Measurements from ENCODE around the gene ONECUT1.

ONECUT1 gene

GRCh38 chr15:52786436-52787122 is 3.6 kb downstream of the ONECUT1 start:
- H3K4me1 ChIP-seq (ENCODE audit: insufficient read depth, low read length): peaks cover 28% of the 10 kb centered on the region
- H3K36me3 ChIP-seq (ENCODE audit: insufficient read depth, low read length): no peaks in the 10 kb centered on the region
- H3K9ac ChIP-seq (ENCODE audit: low read length): no peak overlapping the region
- no peak overlapping the region for H3K27ac ChIP-seq (ENCODE audit: low read depth, low read length)
- no peaks in the 10 kb centered on the region for H3K9me3 ChIP-seq (ENCODE audit: low read length)
- no peak overlapping the region for H3K4me3 ChIP-seq (ENCODE audit: low read depth in 1 of 2, low read length in 2 of 2)
- H3K27me3 ChIP-seq (ENCODE audit: control insufficient read depth in 1 of 2, insufficient read depth in 2 of 2, low read length in 2 of 2): peaks cover 75 to 90% of the 10 kb centered on the region in 2 donors

GRCh38 chr15:52785672-52786406 is 4.3 kb downstream of the ONECUT1 start:
- Histone ChIP-seq H3K9me3 (ENCODE audit: low read length) (no peaks in the 10 kb centered on the region), H3K36me3 (ENCODE audit: insufficient read depth, low read length) (no peaks in the 10 kb centered on the region), H3K4me3 (ENCODE audit: low read depth in 1 of 2, low read length in 2 of 2) (no peak overlapping the region), H3K27ac (ENCODE audit: low read depth, low read length) (no peak overlapping the region), H3K27me3 (ENCODE audit: control insufficient read depth in 1 of 2, insufficient read depth in 2 of 2, low read length in 2 of 2) (peaks cover 82 to 90% of the 10 kb centered on the region in 2 donors), H3K4me1 (ENCODE audit: insufficient read depth, low read length) (peaks cover 28% of the 10 kb centered on the region), H3K9ac (ENCODE audit: low read length) (no peak overlapping the region)

GRCh38 chr15:52784799-52785671 is 5.1 kb downstream of the ONECUT1 start:
- peaks cover 32% of the 10 kb centered on the region for H3K4me1 ChIP-seq (ENCODE audit: insufficient read depth, low read length)
- peaks cover 90 to 91% of the 10 kb centered on the region in 2 donors for H3K27me3 ChIP-seq (ENCODE audit: control insufficient read depth in 1 of 2, insufficient read depth in 2 of 2, low read length in 2 of 2)
- H3K36me3 ChIP-seq (ENCODE audit: insufficient read depth, low read length): no peaks in the 10 kb centered on the region
- H3K4me3 ChIP-seq (ENCODE audit: low read depth in 1 of 2, low read length in 2 of 2): no peak overlapping the region
- no peak overlapping the region for H3K9ac ChIP-seq (ENCODE audit: low read length)
- H3K9me3 ChIP-seq (ENCODE audit: low read length): no peaks in the 10 kb centered on the region
- no peak overlapping the region for H3K27ac ChIP-seq (ENCODE audit: low read depth, low read length)

- H3K27ac ChIP-seq (ENCODE audit: low read depth, low read length): no peak overlapping the region
- no peaks in the 10 kb centered on the region for H3K9me3 ChIP-seq (ENCODE audit: low read length)
- H3K4me3 ChIP-seq (ENCODE audit: low read depth in 1 of 2, low read length in 2 of 2): no peak overlapping the region
- peaks cover 83 to 94% of the 10 kb centered on the region in 2 donors for H3K27me3 ChIP-seq (ENCODE audit: control insufficient read depth in 1 of 2, insufficient read depth in 2 of 2, low read length in 2 of 2)
- no peak overlapping the region for H3K9ac ChIP-seq (ENCODE audit: low read length)
- H3K4me1 ChIP-seq (ENCODE audit: insufficient read depth, low read length): peaks cover 29% of the 10 kb centered on the region
- H3K36me3 ChIP-seq (ENCODE audit: insufficient read depth, low read length): no peaks in the 10 kb centered on the region
These were observed 6.0 kb downstream of the ONECUT1 start for GRCh38 chr15:52783929-52784798.

GRCh38 chr15:52783191-52783829 is 6.8 kb downstream of the ONECUT1 start:
- H3K9me3 ChIP-seq (ENCODE audit: low read length): no peaks in the 10 kb centered on the region
- H3K27ac ChIP-seq (ENCODE audit: low read depth, low read length): no peak overlapping the region
- H3K9ac ChIP-seq (ENCODE audit: low read length): no peak overlapping the region
- no peak overlapping the region for H3K4me3 ChIP-seq (ENCODE audit: low read depth in 1 of 2, low read length in 2 of 2)
- H3K36me3 ChIP-seq (ENCODE audit: insufficient read depth, low read length): no peaks in the 10 kb centered on the region
- H3K27me3 ChIP-seq (ENCODE audit: control insufficient read depth in 1 of 2, insufficient read depth in 2 of 2, low read length in 2 of 2): peaks cover 83 to 91% of the 10 kb centered on the region in 2 donors
- H3K4me1 ChIP-seq (ENCODE audit: insufficient read depth, low read length): peaks cover 20% of the 10 kb centered on the region

GRCh38 chr15:52782514-52782913 is 7.6 kb downstream of the ONECUT1 start:
- no peak overlapping the region for H3K4me3 ChIP-seq (ENCODE audit: low read depth in 1 of 2, low read length in 2 of 2)
- peaks cover 76 to 83% of the 10 kb centered on the region in 2 donors for H3K27me3 ChIP-seq (ENCODE audit: control insufficient read depth in 1 of 2, insufficient read depth in 2 of 2, low read length in 2 of 2)
- peaks cover 16% of the 10 kb centered on the region for H3K4me1 ChIP-seq (ENCODE audit: insufficient read depth, low read length)
- no peaks in the 10 kb centered on the region for H3K36me3 ChIP-seq (ENCODE audit: insufficient read depth, low read length)
- no peaks in the 10 kb centered on the region for H3K9me3 ChIP-seq (ENCODE audit: low read length)
- no peak overlapping the region for H3K9ac ChIP-seq (ENCODE audit: low read length)
- no peak overlapping the region for H3K27ac ChIP-seq (ENCODE audit: low read depth, low read length)

GRCh38 chr15:52780172-52780980 is 9.8 kb downstream of the ONECUT1 start:
- no peaks in the 10 kb centered on the region for H3K9me3 ChIP-seq (ENCODE audit: low read length)

GRCh38 chr15:52778457-52778856 is 11.7 kb downstream of the ONECUT1 start:
- Histone ChIP-seq H3K9ac (ENCODE audit: low read length) (no peak overlapping the region), H3K27me3 (ENCODE audit: control insufficient read depth in 1 of 2, insufficient read depth in 2 of 2, low read length in 2 of 2) (peaks cover 43 to 44% of the 10 kb centered on the region in 2 donors), H3K4me3 (ENCODE audit: low read depth in 1 of 2, low read length in 2 of 2) (no peak overlapping the region), H3K4me1 (ENCODE audit: insufficient read depth, low read length) (peaks cover 6% of the 10 kb centered on the region), H3K36me3 (ENCODE audit: insufficient read depth, low read length) (no peaks in the 10 kb centered on the region), H3K9me3 (ENCODE audit: low read length) (no peaks in the 10 kb centered on the region), H3K27ac (ENCODE audit: low read depth, low read length) (no peak overlapping the region)

More at GRCh38 chr15:52780172-52780980, 9.8 kb downstream of the ONECUT1 start:
- peaks cover 63 to 64% of the 10 kb centered on the region in 2 donors for H3K27me3 ChIP-seq (ENCODE audit: control insufficient read depth in 1 of 2, insufficient read depth in 2 of 2, low read length in 2 of 2)
- H3K4me3 ChIP-seq (ENCODE audit: low read depth in 1 of 2, low read length in 2 of 2): peak overlapping the region in 1 of 2 donors; percentile 7
- H3K4me1 ChIP-seq (ENCODE audit: insufficient read depth, low read length): peaks cover 16% of the 10 kb centered on the region
- no peak overlapping the region for H3K9ac ChIP-seq (ENCODE audit: low read length)
- no peaks in the 10 kb centered on the region for H3K36me3 ChIP-seq (ENCODE audit: insufficient read depth, low read length)
- H3K27ac ChIP-seq (ENCODE audit: low read depth, low read length): no peak overlapping the region

- Histone ChIP-seq H3K9ac (ENCODE audit: low read length) (no peak overlapping the region), H3K27me3 (ENCODE audit: control insufficient read depth in 1 of 2, insufficient read depth in 2 of 2, low read length in 2 of 2) (peaks cover 0 to 7% of the 10 kb centered on the region in 2 donors), H3K4me3 (ENCODE audit: low read depth in 1 of 2, low read length in 2 of 2) (no peak overlapping the region), H3K27ac (ENCODE audit: low read depth, low read length) (no peak overlapping the region), H3K36me3 (ENCODE audit: insufficient read depth, low read length) (no peaks in the 10 kb centered on the region), H3K4me1 (ENCODE audit: insufficient read depth, low read length) (no peaks in the 10 kb centered on the region), H3K9me3 (ENCODE audit: low read length) (no peaks in the 10 kb centered on the region)
These were observed 17.4 kb downstream of the ONECUT1 start for GRCh38 chr15:52772766-52773165.

- H3K27me3 ChIP-seq (ENCODE audit: control insufficient read depth in 1 of 2, insufficient read depth in 2 of 2, low read length in 2 of 2): no peaks in the 10 kb centered on the region
- H3K36me3 ChIP-seq (ENCODE audit: insufficient read depth, low read length): no peaks in the 10 kb centered on the region
- no peak overlapping the region for H3K9ac ChIP-seq (ENCODE audit: low read length)
- no peaks in the 10 kb centered on the region for H3K9me3 ChIP-seq (ENCODE audit: low read length)
- no peaks in the 10 kb centered on the region for H3K4me1 ChIP-seq (ENCODE audit: insufficient read depth, low read length)
- no peak overlapping the region for H3K4me3 ChIP-seq (ENCODE audit: low read depth in 1 of 2, low read length in 2 of 2)
- H3K27ac ChIP-seq (ENCODE audit: low read depth, low read length): no peak overlapping the region
These were observed 24.4 kb downstream of the ONECUT1 start for GRCh38 chr15:52765785-52766184.

Measured in muscle layer of colon (tissue), 2 donors.